K562 (cell line): ENCODE measurements around the gene PTPRR.

Source experiments
- CTCF ChIP-seq, 3 experiments: IDR thresholded peaks in 2 of 3; conservative IDR thresholded peaks in 1 of 3; 2 replicates each; pipeline ENCODE4 v1.5.1; 2011 to 2012; ENCODE audit warnings: low read length in 3 of 3, mild to moderate bottlenecking in 3 of 3, control low read depth in 2 of 3, improper control_type of control experiment in 1 of 3, inconsistent platforms in 1 of 3, low read depth in 1 of 3, mixed read lengths in 1 of 3, moderate library complexity in 1 of 3; ENCODE audit not compliant: insufficient read depth in 2 of 3
- EP300 ChIP-seq: IDR thresholded peaks from 2 replicates; pipeline ENCODE4 v1.6.1; 2012; ENCODE audit warnings: low read length, improper control_type of control experiment
- EZH2 ChIP-seq: IDR thresholded peaks from 2 replicates; pipeline ENCODE4 v1.6.1; 2012; ENCODE audit warnings: low read depth, mild to moderate bottlenecking, inconsistent platforms, low read length, borderline replicate concordance
- POLR2AphosphoS5 ChIP-seq: IDR thresholded peaks from 2 replicates; pipeline ENCODE4 v1.6.1; 2011; ENCODE audit warnings: mild to moderate bottlenecking, low read depth, low read length, moderate library complexity; ENCODE audit not compliant: control insufficient read depth, insufficient read depth
- ZNF24 ChIP-seq: fragments of 450-650 bp; IDR thresholded peaks from 2 replicates; pipeline ENCODE4 v1.6.1; 2016

GRCh38 chr12:70845268-70845667 lies 75.3 kb downstream of the PTPRR start:
- TF ChIP-seq CTCF (IDR thresholded peaks at IDR 0.05 in 2 of 3, conservative IDR thresholded peaks at IDR 0.05 in 1 of 3; ENCODE audit: insufficient read depth in 2 of 3, low read depth in 1 of 3, low read length in 3 of 3) (no peak), EP300 (no peak), POLR2AphosphoS5 (no peak), EZH2 (no peak), ZNF24 (no peak)
